ENCODE results near the gene RNF19B.
A peak's percentile ranks its signal among the peaks of the same experiment; 100 is the strongest.

GRCh38 chr1:32900371-32900955, 64.1 kb downstream of the RNF19B start:
- TF ChIP-seq CTCF (IDR thresholded peaks at IDR 0.05) (no peak), EZH2 (IDR thresholded peaks at IDR 0.05) (peak; percentile 21)
